ENCODE data around the gene LDHD. TPM values are rescaled to one million over a fixed set of nuclear protein-coding genes. Genes with fewer than 3 reads are reported as not detected.
A peak's percentile ranks its signal among the peaks of the same experiment; 100 is the strongest.
"Not testable (repeated sequence)": the region's sequence is repeated elsewhere in the genome, so short reads cannot be mapped to it uniquely, and the experiment has no call there.

The LDHD gene
- total RNA-seq, 2 experiments from 2014 or later = not detected

DNA sequence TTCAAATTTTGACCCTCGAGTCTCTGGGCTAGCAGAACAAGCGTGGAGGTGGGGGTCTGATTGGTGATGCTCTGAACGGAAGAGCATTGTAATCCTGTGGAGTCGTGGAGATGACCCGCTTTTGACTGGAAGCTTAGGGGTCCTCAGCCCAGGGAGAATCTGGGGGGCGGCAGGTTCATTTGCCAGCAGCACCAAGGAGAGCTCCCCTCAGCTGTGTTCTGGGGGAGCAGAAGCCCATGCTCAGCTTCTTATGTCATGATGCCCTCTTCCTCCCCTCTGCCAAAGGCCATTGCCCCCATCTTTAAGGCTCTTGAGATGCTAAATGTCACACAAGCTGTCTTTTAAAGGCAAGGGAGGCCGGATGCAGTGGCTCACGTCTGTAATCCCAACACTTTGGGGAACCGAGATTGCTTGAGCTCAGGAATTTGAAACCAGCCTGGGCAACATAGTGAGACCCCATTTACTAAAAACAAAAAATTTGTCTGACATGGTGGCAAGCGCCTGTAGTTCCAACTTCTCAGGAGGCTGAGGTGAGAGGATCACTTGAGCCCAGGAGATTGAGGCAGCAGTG, 19.3 kb downstream of the LDHD start:
- peaks cover 44% of the 10 kb centered on the region for H3K4me1 Mint-ChIP-seq
- DNase-seq = no peak
- no peaks in the 10 kb centered on the region for H3K27me3 Mint-ChIP-seq
- H3K9me3 Mint-ChIP-seq = no peaks in the 10 kb centered on the region
- no peak overlapping the region for H3K4me3 Mint-ChIP-seq
- H3K27ac Mint-ChIP-seq = no peak overlapping the region
- no peaks in the 10 kb centered on the region for H3K36me3 Mint-ChIP-seq

- H3K27me3 Mint-ChIP-seq = no peaks in the 10 kb centered on the region
- DNase-seq = no peak
- peak overlapping the region; percentile 75 for H3K27ac Mint-ChIP-seq
- peak overlapping the region; percentile 25 for H3K4me3 Mint-ChIP-seq
- no peaks in the 10 kb centered on the region for H3K9me3 Mint-ChIP-seq
- H3K4me1 Mint-ChIP-seq = peaks cover 46% of the 10 kb centered on the region
- no peaks in the 10 kb centered on the region for H3K36me3 Mint-ChIP-seq
Observed at GRCh38 chr16:75096656-75097055, 19.9 kb downstream of the LDHD start.

DNA sequence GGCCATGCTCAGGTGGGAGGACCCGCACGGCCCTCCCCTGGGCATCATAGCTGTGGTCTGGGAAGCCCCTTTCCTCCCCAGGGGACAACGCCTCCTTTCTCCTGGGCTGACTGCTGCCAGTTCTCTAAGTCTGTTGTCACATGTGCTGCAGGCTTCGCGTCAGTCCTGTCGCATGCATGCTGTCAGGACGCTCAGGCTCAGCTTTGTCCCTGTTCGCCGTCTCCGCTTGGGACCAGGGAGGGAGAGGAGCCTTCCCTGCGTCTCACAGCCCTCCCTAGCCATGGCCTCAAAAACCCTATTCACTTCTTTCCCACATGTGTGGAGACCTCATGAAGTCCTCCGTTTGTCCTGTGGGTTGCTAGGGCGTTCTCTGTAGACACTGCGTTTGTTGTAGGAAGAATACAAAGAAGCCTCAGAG, 21.4 kb downstream of the LDHD start:
- DNase-seq = no peak
- Mint-ChIP-seq H3K36me3 (no peaks in the 10 kb centered on the region), H3K4me1 (peaks cover 43% of the 10 kb centered on the region), H3K27me3 (no peaks in the 10 kb centered on the region), H3K9me3 (no peaks in the 10 kb centered on the region), H3K4me3 (no peak overlapping the region), H3K27ac (no peak overlapping the region)

DNA sequence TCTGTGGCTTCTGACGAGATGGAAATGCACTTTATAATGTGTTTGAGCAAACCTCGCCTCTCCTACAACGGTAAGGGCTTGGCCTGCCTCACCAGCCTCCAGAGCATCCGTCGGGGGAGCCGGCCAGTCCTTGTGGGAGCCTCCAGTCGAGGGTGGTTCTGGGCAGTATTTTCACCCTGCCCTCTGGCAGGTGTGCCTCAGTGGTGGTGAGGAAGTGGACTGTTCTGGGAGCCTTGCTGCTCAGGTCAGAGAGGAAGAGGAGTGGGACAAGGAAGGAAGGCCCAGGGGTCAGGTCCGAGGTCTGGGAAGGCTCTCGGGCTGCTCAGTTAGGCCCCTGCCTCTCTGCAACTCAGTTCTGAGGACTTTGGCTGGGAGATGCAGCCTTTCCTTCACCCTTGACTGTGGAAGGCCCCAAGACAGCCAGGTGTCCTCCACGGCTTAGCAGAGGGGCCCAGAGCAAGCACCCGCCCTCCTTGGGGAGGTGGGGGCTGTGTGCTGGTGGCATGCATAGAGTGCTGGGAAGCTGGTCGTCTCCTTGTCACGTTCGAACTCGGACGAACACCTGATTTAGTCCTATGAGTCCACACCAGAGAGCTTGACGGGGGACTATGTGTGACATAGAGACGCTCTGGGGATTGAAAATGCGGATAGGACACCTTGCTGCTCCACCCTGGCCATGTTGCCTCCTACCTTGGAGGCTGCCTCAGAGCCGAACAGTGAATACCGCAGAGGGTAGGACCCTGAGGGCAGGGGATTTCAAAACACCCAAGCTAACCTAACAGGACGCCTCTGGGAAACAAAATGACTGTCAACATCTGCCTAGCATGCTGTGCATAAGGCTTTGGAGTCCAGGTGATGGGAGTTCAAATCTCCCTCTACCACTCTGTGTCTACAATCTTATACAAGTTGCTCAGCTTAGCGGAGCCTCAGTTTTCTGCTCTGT, 22.7 kb downstream of the LDHD start:
- DNase-seq = no peak
- H3K27me3 Mint-ChIP-seq = no peaks in the 10 kb centered on the region
- no peaks in the 10 kb centered on the region for H3K36me3 Mint-ChIP-seq
- H3K27ac Mint-ChIP-seq = no peak overlapping the region
- peaks cover 30% of the 10 kb centered on the region for H3K4me1 Mint-ChIP-seq
- no peaks in the 10 kb centered on the region for H3K9me3 Mint-ChIP-seq
- no peak overlapping the region for H3K4me3 Mint-ChIP-seq

- DNase-seq = no peak
- H3K9me3 Mint-ChIP-seq = no peaks in the 10 kb centered on the region
- H3K4me3 Mint-ChIP-seq = no peak overlapping the region
- peaks cover 21% of the 10 kb centered on the region for H3K4me1 Mint-ChIP-seq
- no peaks in the 10 kb centered on the region for H3K36me3 Mint-ChIP-seq
- H3K27ac Mint-ChIP-seq = no peak overlapping the region
- H3K27me3 Mint-ChIP-seq = no peaks in the 10 kb centered on the region
Observed at GRCh38 chr16:75092777-75093176, 23.8 kb downstream of the LDHD start.

GRCh38 chr16:75091619-75092018, 25.0 kb downstream of the LDHD start:
- not testable (repeated sequence) for H3K4me3 Mint-ChIP-seq, H3K27ac Mint-ChIP-seq, DNase-seq, H3K27me3 Mint-ChIP-seq, H3K36me3 Mint-ChIP-seq, H3K9me3 Mint-ChIP-seq
- peaks cover 12% of the 10 kb centered on the region for H3K4me1 Mint-ChIP-seq

- H3K27ac Mint-ChIP-seq, H3K4me1 Mint-ChIP-seq, H3K36me3 Mint-ChIP-seq, DNase-seq, H3K9me3 Mint-ChIP-seq, H3K27me3 Mint-ChIP-seq, H3K4me3 Mint-ChIP-seq: not testable (repeated sequence)
Observed at GRCh38 chr16:75090899-75091298, 25.7 kb downstream of the LDHD start.

DNA sequence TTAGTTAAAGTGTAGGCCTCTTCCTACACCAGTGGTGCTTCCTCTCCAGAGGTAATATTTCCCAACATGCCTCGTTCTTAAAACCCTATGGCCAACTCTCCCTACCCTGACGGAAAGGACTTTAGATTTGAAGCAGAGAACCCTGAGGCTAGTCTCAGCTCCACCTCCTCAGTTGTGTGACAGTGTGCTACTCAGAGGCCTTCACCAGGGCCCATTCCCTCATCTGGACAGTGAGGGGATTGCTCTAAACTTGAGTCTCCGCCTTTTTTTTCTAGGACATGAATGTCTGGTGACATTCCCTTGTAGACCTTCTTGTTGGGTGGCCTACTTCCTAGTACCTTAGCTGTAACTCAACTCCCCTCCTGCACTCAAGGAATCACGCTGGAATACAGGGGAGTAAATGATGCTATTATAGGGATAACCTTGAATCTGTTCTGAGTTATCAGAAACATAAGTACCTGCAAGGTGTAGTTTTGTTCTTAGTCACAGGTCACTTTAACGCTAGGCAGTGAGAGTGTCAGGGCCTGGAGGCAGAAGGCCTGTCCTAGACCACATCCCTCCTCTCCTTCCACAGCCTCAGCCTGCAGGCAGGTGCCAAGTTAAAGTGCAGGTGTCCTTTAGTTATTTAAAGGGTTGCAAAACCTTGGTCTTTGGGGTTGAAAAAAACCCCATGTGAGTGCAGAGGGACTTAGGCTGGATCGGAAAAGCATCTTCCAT, 26.9 kb downstream of the LDHD start:
- Mint-ChIP-seq H3K27me3 (no peaks in the 10 kb centered on the region), H3K36me3 (no peaks in the 10 kb centered on the region), H3K4me1 (peaks cover 4% of the 10 kb centered on the region), H3K9me3 (no peaks in the 10 kb centered on the region), H3K4me3 (no peak overlapping the region), H3K27ac (no peak overlapping the region)
- DNase-seq = no peak

GRCh38 chr16:75088934-75089333, 27.6 kb downstream of the LDHD start:
- Mint-ChIP-seq H3K36me3 (no peaks in the 10 kb centered on the region), H3K4me3 (no peak overlapping the region), H3K9me3 (no peaks in the 10 kb centered on the region), H3K27me3 (no peaks in the 10 kb centered on the region), H3K27ac (no peak overlapping the region), H3K4me1 (peaks cover 4% of the 10 kb centered on the region)
- DNase-seq = no peak

- Mint-ChIP-seq H3K4me1 (peaks cover 4% of the 10 kb centered on the region), H3K27me3 (no peaks in the 10 kb centered on the region)
Observed at GRCh38 chr16:75088216-75088615, 28.4 kb downstream of the LDHD start.

GRCh38 chr16:75087375-75087979, 29.1 kb downstream of the LDHD start:
- Mint-ChIP-seq H3K27me3 (no peaks in the 10 kb centered on the region), H3K36me3 (no peaks in the 10 kb centered on the region), H3K9me3 (no peaks in the 10 kb centered on the region), H3K4me3 (no peak overlapping the region), H3K4me1 (peaks cover 3% of the 10 kb centered on the region), H3K27ac (no peak overlapping the region)
- no peak for DNase-seq

More at GRCh38 chr16:75088216-75088615, 28.4 kb downstream of the LDHD start:
- Mint-ChIP-seq H3K27ac (no peak overlapping the region), H3K36me3 (no peaks in the 10 kb centered on the region), H3K9me3 (no peaks in the 10 kb centered on the region), H3K4me3 (no peak overlapping the region)
- no peak for DNase-seq

GRCh38 chr16:75086688-75087374, 29.7 kb downstream of the LDHD start:
- Mint-ChIP-seq H3K27ac (no peak overlapping the region), H3K27me3 (no peaks in the 10 kb centered on the region), H3K9me3 (no peaks in the 10 kb centered on the region), H3K4me3 (no peak overlapping the region), H3K4me1 (no peaks in the 10 kb centered on the region), H3K36me3 (no peaks in the 10 kb centered on the region)
- no peak for DNase-seq

DNA sequence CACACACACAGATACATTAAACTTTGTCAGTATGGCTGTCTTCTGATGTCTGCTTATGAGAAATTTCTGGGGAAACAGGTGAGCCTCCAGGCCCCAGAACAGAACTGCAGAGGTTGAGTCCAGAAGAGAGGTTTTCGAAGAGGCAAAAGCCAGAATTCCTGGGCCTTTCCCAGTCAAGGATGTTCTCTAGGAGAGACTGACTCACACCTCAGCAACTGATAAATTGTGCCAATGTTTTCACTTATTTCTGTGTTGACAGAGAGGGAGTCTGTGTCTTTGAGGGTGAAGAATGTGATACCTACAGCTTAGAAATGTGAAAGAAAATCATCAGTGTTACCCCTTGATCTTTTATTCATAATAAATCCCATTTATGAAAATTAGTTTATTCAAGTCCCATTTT, 30.3 kb downstream of the LDHD start:
- H3K4me1 Mint-ChIP-seq = peaks cover 4% of the 10 kb centered on the region
- DNase-seq = no peak

DNA sequence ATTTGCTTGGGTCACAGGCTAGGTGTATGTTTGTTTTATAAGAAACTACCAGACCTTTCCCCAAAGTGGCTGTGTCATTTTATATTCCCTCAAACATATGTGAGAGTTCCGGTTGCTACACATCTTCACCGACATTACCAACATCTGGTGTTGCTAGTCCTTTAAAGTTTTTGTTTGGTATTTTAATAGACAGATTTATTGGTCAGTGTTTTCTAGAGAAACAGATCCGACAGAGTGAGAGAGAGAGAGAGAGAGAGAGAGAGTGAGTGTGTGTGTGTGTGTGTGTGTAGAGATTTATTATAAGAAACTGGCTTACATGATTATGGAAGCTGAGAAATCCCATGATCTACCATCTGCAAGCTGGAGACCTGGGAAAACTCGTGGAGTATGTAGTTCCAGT, 31.0 kb downstream of the LDHD start:
- Mint-ChIP-seq H3K4me1 (peaks cover 4% of the 10 kb centered on the region), H3K9me3 (no peaks in the 10 kb centered on the region), H3K36me3 (no peaks in the 10 kb centered on the region), H3K27me3 (no peaks in the 10 kb centered on the region), H3K4me3 (no peak overlapping the region), H3K27ac (no peak overlapping the region)
- DNase-seq = no peak

More for the DNA sequence above, 30.3 kb downstream of the LDHD start:
- no peaks in the 10 kb centered on the region for H3K9me3 Mint-ChIP-seq
- H3K27ac Mint-ChIP-seq = no peak overlapping the region
- no peaks in the 10 kb centered on the region for H3K27me3 Mint-ChIP-seq
- H3K4me3 Mint-ChIP-seq = no peak overlapping the region
- H3K36me3 Mint-ChIP-seq = no peaks in the 10 kb centered on the region
